Medulla oblongata (tissue), 1 donor: ENCODE measurements around the gene RNF7.
A peak's percentile ranks its signal among the peaks of the same experiment; 100 is the strongest.
"Not testable (repeated sequence)": the region's sequence is repeated elsewhere in the genome, so short reads cannot be mapped to it uniquely, and the experiment has no call there.

Source experiments
- DNase-seq: peaks from one replicate; pipeline ENCODE4 v3.0.0-alpha.2; 2015; ENCODE audit errors: extremely low spot score

RNF7 gene

DNA sequence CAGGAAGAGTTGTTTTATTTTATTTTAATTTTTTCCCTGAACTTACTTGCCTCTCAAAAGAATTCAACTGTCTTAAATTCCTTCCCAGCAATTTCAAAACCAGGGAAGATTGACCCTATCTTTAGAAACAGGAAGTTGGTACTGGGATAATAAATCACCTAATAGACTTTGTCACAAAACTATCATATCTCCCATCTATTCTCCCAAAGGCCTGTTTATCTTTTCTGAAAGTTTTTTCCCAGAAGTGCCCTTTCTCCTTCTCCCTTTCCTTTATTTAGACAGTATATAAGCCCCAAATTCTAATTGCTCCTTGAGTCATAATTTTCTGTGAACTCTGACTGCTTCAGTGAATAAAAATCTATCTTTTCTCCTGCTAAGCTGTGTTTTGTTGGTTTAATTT is 2.9 kb upstream of the RNF7 start:
- no peak for DNase-seq

DNA sequence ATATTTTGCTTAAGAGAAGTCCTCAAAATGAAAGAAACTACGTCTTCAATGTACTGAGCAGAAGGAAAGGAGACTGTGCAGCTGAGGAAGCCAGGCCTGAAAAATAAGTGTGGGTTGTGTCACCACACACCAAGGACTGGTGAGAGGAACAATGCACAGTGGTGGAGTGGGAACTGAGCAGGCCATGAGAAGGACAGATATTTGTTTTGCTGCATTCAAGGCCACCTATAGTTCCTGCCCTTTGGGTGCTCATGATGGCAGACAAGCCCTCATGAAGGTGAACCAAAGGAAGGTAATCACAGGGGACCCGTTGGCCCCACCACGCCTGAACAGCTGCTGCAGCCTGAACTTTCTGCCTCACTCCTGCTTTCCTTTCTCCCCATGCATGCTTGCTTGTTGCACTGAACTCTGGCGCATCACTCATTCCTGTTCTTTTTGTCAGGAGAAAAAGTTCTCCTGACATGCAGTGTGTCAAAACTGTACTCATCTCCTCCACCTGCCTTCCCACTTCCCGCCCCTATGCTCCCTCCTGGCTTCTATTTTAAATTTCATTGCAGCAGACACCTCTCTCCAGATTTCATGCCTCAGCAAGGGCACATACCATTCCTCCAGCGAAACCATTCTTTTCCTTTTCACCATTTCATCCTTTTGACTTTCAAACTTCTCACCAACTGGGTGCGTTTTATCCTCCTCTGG is 2.2 kb upstream of the RNF7 start:
- no peak for DNase-seq

DNA sequence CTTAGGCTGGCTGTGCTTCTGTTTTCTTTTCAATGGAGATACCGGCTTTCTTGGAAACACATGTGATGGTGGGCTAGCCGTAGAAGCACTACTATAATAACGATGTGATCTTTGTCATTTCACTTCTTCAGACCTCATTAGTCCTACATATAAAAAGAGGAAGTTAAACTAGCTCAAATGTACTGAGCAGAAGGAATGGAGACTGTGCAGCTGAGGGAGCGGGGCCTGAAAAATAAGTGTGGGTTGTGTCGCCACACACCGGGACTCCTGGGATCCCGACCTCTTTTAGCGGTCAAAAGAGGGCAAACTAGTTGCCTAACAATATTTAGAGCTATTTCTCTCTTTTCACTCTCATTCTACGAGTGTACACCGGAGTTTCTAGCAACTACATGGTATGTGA is 1.0 kb upstream of the RNF7 start:
- DNase-seq: no peak

DNA sequence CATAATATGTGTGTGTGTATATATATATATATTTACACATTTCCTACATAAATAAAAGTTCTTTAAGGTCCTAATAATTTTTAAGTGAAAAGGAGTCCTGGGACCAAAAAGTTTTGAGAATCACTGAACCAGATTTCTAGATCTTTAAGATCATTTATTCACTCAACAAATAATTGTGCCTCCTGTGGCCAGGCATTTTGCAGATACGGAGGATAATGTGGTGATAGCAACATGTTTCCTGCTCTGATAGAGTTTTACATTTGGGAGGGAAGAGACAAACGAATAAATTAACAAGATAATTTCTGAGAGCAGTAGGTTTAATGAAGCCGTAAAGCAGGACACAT is 448 bp upstream of the RNF7 start:
- DNase-seq: no peak

DNA sequence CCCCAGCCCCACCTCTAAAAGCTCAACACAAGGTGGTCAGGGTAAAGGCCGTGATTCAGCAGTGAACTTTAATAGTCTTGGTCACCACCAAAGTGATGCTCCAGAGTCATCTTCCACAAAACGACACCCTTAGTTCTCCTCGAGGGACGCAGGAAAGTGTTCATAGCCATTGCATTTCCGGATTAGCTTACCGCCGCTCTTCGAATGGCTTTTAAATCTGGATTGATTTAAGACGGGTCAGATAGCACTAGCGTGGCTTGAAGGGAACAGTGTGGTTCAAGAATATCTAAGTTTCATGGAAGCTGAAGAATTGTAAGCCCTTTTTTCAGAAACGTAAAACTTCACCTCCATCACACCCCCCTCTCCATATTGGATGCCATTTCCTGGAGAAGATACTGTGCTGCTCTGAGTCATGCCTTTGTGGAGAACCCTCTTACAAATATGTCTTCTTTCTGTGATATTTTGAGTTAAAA is 829 bp downstream of the RNF7 start:
- DNase-seq: peak; percentile 61

DNA sequence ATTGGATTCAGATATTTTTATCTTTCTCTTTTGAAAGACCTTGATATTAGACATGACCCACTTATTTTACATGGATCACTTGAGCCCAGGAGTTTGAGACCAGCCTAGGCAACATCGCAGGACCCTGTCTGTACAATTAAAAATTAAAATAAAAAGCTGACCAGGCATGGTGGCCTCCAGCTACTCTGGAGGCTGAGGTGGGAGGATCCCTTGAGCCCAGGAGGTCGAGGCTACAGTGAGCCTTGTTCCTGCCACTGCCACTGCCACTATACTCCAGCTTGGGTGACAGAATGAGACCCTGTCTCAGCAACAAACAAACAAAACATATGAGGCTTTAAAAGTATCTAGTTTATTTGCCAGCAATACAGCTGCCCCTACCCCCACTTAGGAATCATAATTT is 1.6 kb downstream of the RNF7 start:
- DNase-seq: no peak

DNA sequence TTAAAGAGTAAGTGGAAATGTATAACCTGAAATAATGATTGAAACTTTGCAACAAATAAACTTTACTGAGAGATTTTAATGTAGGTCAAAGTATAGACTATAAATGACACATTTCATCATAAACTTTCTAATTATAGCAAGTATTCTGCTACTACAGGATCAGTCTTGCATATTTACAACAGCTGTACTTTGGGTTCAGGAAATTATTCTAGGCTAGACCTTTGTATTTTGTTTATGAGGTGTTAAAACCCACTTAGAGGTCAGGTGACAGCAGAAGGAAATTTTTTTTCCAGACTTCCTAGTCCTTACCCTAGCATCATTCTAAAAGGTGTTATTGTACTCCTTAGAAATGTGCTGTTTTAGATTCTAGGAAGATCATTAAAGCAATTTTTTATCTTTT is 2.3 kb downstream of the RNF7 start:
- DNase-seq: no peak

DNA sequence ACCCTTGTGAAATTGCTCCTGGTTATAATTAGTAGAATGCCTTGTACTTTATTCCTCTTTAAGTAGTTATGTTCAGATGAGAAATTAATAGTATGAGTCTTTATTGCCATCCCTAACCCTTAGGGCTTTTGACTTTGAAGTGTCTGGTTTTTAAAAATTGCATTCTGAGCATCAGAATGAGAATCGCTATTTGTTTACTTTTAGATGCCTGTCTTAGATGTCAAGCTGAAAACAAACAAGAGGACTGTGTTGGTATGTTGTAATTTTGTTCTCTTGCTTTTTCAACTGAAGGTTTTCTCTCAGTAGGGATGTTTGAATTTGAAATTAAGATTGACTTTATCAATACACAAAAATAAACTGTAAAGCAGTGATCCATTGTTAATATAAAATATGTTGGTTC is 5.2 kb downstream of the RNF7 start:
- no peak for DNase-seq

DNA sequence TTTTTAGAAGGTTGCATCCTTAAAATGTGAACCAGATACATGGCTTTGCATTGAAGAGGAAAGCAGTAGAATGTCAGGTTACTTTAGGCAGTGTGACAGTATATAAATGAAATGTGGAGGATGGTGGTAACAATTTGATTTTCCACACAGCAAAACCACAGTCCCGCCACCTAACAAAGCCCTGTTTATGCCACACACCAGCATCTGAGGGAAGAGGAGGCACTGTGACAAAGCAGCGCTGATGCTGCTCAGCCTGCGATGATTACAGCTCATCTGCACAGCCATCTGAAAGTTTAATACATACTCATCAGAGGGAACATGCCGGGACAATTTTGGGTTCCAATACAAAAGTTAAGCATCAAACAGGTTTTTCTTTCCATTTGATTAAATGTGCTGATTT is 8.9 kb downstream of the RNF7 start:
- DNase-seq: peak; percentile 78

DNA sequence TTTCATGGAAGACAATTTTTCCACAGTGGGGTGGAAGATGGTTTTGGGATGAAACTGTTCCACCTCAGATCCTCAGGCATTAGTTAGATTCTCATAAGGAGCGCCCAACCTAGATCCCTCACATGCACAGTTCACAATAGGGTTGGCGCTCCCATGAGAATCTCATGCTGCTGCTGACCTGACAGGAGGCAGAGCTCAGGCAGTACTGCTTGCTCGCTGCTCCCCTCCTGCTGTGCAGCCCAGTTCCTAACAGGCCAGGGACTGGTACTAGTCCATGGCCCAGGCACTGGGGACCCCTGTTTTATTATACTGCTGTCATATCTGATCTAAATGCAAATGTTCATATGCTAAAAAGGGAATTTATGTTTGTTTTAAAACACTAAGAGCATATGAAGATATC is 15.3 kb downstream of the RNF7 start:
- DNase-seq: no peak

DNA sequence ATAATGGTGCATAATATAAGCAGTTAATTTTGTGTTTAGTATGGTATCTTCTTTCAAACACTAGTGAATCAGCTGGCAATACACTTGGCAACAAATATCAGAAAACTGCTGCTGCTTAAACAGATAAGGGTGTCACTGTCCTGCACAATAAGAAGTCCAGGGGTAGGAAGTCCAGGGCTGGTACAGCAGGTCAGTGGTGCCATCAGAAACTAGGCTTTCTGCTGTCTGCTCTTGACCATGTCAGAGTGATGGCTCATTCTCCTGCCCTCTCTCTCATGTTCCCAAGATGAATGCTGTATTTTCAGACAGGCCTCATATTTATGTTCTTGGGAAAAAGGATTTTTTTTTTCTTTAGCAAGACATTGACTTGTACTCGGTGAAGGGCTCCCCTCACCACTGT is 15.9 kb downstream of the RNF7 start:
- no peak for DNase-seq

DNA sequence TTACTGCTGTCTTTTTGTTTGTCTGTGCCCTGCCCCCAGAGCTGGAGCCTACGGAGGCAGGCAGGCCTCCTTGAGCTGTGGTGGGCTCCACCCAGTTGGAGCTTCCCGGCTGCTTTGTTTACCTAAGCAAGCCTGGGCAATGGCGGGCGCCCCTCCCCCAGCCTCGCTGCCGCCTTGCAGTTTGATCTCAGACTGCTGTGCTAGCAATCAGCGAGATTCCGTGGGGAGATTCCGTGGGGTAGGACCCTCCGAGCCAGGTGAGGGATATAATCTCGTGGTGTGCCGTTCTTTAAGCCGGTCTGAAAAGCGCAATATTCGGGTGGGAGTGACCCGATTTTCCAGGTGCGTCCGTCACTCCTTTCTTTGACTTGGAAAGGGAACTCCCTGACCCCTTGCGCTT is 24.5 kb downstream of the RNF7 start:
- DNase-seq: not testable (repeated sequence)

DNA sequence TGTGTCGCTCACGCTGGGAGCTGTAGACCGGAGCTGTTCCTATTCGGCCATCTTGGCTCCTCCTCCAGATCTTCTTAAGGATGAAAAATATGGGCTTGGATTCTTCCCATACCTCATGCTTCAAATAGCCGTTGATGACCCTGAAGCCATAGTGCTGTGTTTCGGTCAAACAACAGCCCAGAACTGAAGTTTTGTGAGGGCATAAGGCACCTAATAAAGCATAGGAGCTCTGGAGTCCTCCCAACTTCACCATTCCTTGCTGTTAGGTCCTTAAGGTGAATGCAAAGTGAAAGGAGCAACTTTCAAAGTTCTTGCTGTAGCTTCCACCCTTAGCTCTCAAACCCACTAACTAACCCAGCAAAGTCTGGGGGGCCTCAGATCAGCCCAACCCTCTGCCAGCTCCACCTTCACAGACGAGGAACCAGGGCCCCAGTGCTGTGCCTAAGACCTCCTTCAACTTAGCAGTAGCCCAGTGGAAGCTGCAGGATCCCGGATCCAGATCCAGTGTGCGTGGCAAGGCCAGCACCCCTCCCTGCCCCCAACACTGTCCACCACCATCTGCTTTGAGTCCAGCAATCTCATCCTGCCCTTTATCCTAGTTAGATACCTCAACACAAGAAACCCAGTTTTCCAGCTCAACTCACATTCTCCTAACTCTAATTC is 25.1 kb downstream of the RNF7 start, which contains the start of gene GRK7:
Gene GRK7 (plus strand): TSS at position 321 of the 663 bp plus-strand sequence. CDS start 14,877 bp downstream, outside the sequence.
- no peak for DNase-seq

DNA sequence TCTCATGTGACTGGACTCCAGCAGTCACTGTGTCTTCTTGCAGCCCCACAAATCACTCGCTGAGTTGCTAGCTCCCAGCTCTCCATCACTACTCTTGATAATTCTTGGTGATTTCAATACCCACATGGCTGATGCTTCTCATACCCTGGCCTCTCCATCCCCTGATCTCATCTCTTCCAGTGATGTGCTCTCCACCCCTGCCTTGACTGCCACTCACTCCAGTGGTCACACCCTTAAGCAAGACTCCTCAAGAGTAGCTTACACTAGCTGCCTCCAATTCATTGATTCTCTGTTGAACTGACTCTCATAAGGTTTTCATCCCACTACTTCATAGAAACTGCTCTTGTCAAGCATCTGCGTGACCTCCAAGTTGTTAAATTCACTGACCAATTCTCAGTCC is 25.9 kb downstream of the RNF7 start:
- no peak for DNase-seq

DNA sequence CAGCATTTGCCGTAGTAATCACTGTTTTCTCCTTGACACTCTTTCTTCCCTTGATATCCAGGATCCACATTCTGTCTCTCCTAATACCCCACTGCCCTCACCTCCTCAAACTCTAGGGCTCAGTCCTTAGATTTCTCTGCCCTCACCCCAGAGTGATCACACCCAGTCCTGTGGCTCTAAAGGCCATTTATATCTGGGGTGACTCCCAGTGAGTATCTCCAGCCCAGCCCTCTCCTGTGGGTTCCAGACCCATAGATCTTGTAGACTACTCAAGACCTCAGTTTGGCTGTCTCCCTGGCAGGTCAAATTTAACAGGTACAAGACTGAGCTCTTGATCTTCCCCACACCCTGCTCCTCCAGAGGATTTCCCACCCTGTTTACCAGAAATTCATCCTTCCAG is 26.4 kb downstream of the RNF7 start:
- DNase-seq: no peak

DNA sequence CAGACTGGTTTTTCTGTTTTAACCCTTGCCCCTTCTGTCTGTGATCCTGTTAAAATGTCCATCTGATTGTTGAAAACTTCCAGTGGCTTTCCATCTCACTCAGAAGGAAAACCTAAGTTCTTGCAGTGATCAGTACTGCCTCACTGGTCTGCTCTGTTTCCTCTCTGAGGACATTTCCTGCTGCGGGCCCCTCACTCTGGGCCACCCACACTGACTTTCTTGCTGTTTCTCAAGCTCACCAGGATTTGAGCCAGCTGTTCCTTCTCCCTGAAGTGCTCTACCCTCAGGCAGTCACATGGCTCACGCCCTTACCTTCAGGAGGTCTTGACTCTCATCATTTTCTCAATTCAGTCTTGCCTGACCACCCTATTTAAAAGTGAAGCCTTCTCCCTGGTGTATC is 26.9 kb downstream of the RNF7 start:
- DNase-seq: no peak

DNA sequence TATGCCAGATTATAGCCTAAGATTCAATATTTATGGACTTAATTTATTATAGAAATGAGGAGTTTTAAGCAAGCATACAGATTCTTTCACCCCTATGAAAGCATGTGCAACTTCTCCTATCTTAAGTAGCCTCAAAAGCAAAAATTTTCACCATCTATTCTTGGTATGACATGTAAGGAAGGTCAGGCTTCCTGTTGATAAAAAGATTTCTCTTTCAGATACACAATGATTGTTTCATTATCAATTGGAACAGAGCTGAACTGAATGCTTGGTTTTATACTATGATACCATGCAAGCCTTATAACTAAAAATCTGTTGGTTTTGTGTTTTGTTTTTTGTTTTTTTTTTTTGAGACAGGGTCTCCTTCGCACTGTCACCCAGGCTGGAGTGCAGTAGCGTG is 29.0 kb downstream of the RNF7 start:
- DNase-seq: no peak

DNA sequence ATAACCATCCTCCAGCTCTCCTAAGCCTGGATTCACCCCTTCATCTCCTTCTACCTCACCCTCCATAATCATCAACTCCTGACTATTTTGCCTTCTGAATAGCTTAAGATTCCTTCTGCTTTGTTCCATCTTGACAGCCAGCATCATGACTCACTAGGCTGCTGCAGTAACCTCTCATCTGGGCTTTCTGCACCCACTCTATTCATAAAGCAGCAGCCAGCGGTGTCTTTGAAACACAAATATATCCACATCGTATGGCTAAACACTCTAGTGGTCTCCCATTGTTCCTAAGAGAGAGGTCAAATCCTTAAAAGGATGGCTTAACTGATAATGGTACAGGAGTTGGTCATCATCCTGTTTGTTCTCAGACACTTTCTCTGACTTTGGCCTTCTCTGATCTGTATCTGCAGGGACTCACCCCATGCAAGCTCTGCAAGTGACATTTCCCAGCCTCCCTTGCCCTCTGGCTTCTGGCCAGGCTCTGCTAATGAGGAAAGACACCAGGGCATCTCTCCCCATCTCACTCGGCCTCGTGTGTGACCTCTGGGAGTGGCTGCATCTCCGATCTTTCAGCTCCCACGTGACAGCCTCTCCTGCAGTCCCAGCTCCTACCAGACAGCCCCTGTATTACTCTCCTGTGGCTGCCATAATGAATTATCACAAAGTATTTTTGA is 31.3 kb downstream of the RNF7 start:
- no peak for DNase-seq

DNA sequence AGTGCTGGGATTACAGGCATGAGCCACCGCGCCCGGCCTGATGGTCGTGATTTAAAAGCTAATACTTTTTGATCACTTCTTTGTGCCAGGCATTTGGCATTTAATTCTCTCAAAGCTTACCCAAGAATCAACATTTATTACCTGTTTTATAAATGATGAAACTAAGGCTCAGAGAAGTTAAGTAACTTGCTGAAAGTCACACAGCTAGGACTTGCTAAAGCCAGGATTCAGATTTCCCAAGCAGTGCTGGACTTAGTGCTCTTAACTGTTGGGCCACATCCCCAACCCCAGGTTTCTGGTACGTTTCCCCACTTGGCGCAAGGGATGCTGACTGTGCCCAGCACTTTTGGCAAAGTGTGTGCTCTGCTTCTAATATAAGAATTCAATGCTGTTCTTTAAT is 35.6 kb downstream of the RNF7 start:
- no peak for DNase-seq

DNA sequence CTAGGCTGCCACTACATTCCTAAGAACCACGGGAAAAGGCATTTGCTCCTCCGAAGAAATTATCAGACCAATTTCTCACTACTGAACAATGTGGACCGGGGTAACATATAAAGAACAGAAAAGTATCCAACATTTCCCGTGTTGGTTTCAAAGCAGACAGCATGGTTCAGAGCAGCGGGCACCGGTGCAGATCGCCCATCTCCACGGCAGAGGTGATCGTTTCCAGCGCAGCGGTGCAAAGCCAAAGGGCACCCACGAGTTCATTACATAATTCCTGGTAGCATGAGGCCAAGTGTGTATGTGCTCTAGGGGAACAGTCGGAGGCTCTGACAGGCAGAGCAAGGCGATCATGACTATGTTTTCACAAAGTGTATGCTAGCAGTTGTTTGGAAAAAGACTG is 38.3 kb downstream of the RNF7 start:
- DNase-seq: no peak

DNA sequence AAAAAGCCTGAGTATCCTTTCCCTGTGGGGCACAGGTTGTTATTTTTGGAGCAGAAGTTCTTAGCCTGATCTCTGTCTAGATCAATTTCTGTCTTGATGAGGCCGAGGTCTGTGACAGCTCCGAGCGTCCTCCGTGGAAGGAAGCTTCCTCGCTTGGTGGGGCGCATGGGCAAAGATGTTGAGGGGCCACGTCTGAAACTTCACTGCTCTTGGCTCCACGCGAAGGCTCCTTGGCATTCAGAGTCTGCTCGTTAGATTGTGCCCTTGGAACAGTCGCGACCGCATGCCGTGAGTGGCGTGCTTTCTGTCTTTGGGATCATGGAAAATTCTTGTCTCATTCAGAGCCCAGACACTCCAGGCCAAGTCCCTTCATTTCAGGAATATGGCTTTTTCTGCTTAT is 38.8 kb downstream of the RNF7 start:
- no peak for DNase-seq

DNA sequence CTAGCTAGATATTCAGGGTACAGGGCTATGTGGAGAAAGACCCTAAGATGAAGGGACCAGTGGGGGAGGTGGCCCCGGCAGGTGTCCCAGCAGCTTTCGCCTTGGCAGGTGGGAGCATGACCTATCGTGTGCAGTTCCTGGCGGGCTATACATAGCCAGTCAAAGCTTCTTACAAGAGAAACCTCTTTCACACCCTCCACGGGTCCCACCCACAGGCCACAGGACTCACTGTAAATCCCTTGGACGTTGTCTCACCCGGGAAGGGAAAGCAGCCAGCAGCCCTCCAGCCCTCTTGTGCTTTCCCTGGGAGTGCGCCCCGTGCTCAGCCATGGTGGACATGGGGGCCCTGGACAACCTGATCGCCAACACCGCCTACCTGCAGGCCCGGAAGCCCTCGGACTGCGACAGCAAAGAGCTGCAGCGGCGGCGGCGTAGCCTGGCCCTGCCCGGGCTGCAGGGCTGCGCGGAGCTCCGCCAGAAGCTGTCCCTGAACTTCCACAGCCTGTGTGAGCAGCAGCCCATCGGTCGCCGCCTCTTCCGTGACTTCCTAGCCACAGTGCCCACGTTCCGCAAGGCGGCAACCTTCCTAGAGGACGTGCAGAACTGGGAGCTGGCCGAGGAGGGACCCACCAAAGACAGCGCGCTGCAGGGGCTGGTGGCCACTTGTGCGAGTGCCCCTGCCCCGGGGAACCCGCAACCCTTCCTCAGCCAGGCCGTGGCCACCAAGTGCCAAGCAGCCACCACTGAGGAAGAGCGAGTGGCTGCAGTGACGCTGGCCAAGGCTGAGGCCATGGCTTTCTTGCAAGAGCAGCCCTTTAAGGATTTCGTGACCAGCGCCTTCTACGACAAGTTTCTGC is 40.1 kb downstream of the RNF7 start:
- no peak for DNase-seq
